Stimulated activated CD4-positive, alpha-beta T cell treated with anti-CD3 and anti-CD28 coated beads, TNF-alpha, amount 100 ng/mL, for 4 hours (primary cell): ENCODE measurements around the gene DPF3.

ENCODE experiments used
- DNase-seq, 3 experiments: peaks; one replicate each; pipeline ENCODE4 v3.0.0-alpha.2; 2020; ENCODE audit warnings: low read depth in 3 of 3

Gene DPF3

DNA sequence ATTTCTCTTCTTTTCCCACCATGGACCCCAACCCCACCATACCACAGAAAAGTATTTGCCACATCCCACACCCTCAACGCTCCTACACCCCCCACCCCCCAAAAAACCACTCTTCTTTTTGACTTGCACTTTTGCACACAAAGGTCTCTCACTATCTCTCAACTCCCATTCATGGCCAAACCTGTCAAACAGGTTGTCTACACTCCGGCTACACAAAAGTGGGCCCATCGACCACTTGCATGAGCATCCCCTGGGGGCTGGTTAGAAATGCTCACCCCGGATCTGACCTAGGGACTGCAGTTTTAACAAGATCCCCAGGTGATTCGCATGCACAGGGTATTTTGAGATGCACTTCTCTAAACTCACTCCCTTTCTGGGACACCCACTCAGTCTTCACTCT is 248.2 kb downstream of the DPF3 start:
- no peak for DNase-seq

DNA sequence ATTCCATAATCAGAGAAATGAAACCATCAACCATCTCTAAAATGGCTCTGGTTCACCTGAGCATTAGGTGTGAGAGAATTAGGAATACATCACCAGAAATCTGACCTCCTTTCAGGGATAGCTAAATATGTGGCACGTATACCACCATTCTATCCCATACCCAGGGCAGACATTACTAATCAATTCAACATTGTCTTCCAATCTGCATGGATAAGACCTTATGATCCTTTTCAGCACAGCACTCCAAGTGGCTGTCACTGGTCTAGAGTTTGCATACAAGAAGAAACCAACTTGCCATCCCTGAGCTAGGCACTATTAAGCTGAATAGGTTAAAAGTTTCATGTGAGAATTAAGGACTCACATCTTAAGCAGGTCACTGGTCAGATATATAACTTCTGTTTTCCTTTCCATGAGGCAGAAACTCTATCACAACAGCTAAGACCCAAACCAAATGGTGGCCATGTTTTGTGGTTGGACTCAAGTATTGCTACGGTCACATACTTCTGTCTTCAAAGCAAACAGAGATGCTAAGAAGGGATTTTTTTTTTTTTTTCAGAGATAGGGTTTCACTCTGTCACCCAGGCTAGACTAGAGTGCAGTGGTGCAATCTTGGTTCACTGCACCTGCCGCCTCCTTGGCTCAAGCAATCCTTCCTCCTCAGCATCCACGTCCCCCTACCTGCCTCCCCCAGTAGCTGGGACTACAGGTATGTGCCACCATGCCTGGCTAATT is 249.0 kb downstream of the DPF3 start:
- no peak for DNase-seq

- no peak for DNase-seq
Measured at GRCh38 chr14:72644038-72644437, 249.9 kb downstream of the DPF3 start.

GRCh38 chr14:72643317-72643801 is 250.5 kb downstream of the DPF3 start:
- no peak for DNase-seq

DNA sequence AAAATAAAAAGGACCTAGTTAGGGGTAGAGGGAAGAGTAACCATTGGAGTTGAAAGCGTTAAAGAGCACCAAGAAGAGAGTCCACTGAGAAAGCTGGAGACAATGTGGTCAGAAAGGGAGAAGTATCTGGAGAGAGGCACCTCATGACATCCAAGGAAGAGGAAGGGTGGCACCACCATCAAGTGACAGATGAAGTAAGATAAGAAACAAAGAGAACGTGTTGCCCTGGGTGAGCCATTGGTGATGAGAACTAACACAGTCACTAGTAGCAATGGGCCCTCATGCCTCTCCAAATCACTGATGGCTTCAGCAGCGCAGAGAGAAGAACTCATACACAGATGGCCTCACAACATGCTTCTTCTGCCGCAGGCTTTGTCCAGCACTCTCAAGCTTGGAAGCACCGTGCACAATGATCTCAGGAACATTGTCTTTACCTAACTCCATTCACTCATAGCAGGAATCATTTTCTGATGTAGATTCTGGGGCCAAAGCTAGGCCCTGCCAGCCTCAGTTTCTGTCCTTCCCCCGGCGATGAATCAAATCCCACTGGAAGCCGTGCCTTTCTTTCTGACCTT is 252.9 kb downstream of the DPF3 start:
- DNase-seq, result no peak

- DNase-seq, result no peak
Measured at GRCh38 chr14:72638021-72638420, 255.9 kb downstream of the DPF3 start.

- DNase-seq, result no peak
Measured at GRCh38 chr14:72636871-72637270, 257.0 kb downstream of the DPF3 start.

GRCh38 chr14:72636094-72636493 is 257.8 kb downstream of the DPF3 start:
- DNase-seq, result no peak

- DNase-seq, result no peak
Measured at GRCh38 chr14:72634691-72635616, 258.9 kb downstream of the DPF3 start.

GRCh38 chr14:72633551-72633950 is 260.4 kb downstream of the DPF3 start:
- no peak for DNase-seq

DNA sequence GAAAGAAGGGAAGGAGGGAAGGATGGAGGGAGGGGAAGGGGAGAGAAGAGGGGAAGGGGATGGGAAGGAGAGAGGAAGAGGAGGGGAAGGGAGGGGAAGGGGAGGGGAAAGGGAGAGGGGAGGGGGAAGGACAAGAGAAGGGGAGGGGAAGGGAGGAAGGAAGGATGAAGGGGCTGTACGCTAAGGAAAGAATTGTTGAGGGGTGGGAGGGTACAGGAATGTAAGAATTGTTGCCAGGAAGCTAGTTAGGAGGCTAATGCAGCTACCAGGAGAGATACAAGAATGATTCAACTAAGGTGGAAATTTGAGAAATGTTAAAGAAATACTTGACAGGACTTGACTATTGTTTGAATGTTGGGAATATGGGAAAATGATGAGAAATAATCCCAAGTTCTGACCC is 261.2 kb downstream of the DPF3 start:
- no peak for DNase-seq

DNA sequence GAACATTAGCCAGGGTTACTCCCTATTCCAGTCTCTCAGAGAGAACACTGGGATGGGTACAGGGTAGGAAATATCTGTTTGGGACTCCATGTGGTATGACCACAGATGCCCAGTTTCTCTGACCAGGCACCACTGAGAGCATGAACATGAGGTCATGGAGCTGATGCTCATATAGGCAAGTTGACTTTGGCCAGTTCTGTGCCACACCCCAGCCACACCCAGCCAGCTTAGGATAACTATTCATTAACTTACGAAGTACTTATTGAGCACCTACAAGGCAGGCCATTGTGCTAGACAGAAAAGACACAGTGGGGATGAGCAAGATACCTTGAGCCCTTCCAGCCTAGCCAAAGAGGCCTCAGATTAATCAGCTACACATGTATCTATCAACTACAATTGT is 262.5 kb downstream of the DPF3 start:
- no peak for DNase-seq

- DNase-seq, result no peak
Measured at GRCh38 chr14:72630374-72630773, 263.5 kb downstream of the DPF3 start.

- no peak for DNase-seq
Measured at GRCh38 chr14:72629534-72629933, 264.4 kb downstream of the DPF3 start.

- DNase-seq, result no peak
Measured at GRCh38 chr14:72625689-72626088, 268.2 kb downstream of the DPF3 start.

DNA sequence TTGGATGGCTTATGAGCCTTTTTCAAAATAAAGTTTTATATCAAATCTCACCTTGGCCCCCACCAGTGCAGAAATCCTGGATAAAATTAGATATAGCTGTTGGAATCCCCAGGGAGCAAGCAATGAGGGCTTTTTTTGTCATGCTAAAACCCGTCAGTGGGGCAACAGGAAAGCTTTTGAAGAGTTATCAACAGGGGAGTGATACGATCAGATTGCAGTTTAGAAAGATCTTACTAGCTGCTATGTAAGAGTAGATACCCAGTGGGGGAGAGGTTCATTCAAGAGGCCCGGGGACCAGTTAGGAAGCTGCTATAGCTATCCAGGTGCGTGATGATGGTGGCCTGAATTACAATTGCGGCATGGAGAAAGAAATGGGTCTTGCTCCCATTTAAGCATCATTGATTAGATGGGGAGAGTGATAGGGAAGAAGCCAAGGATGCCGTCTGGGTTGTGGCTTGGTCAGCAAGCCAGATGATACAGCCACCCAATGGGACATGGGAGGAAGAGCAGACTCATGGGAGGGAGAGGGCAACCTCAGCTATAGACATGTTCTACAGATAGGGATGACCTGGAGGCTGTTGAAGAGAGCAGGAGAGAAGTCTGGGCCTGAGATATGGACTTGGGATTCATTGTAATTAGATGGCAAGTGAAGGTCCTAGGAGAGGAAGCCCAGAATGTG is 272.4 kb downstream of the DPF3 start:
- DNase-seq, result no peak

- DNase-seq, result no peak
Measured at GRCh38 chr14:72619881-72620280, 274.0 kb downstream of the DPF3 start.

DNA sequence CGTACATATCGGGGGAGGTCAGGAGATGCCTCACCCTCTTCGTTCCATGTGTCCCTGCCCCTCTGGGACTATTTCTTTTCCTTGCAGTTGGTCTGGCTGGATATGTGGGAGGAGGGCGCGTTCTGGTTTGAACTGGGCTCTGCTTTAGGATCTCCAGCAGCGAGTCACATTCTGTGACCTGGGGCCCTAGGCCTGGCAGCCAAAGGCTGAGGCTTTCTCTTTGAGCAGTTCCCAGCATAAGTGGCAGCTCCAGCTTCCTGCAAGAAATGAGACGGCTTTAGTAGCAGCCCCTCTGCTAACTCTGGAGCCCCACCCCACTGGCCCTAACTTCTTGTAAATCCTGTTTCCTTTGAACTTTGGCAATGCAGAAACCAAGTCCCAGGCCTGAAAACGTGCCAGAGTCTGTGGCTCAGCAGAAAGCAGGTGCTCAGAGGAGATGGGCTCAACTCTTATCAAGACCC is 274.8 kb downstream of the DPF3 start:
- DNase-seq, result no peak

DNA sequence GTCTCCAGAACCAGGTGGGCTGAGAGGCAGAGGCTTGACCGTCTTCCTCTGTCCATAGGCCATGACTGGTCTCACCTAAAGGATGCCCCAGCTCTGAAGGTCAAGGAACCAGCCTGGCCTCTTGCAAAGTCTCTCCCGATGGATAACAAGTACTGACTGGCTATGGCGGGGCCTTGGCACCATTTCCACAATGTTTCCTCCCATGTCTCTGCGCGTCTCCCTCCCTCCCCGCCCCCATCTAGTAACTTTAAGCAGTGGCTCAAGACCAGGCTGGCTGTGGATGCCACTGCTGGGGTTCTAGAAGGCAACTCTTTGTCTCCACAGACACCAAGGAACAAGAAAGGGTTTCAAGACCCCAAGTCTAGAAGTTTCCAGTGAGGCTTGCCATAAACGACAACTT is 275.5 kb downstream of the DPF3 start:
- DNase-seq, result no peak

GRCh38 chr14:72617391-72618031 is 276.4 kb downstream of the DPF3 start:
- no peak for DNase-seq

GRCh38 chr14:72616811-72617210 is 277.1 kb downstream of the DPF3 start:
- DNase-seq, result no peak
